ENCODE measurements around the gene ANAPC5.
"Not testable (repeated sequence)": the region's sequence is repeated elsewhere in the genome, so short reads cannot be mapped to it uniquely, and the experiment has no call there.

Gene ANAPC5

DNA sequence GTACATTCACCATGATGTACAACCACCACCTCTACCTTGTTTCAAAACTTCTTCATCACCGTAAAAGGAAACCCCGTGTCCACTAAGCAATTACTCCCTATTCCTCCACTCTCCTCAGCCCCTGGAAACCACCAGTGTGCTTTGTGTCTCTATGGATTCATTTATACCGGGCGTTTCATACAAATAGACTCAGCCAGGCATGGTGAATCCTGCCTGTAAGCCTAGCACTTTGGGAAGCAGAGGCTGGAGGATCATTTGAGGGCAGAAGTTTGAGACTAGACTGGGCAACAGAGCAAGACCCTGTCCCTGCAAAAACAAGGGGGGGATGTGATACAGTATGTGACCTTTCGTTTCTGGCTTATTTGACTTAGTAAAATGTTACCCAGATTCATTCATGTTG is 26.5 kb upstream of the ANAPC5 start:
- no peak for DNase-seq (ENCODE audit: low read depth)
- TF ChIP-seq, protein P1, sequence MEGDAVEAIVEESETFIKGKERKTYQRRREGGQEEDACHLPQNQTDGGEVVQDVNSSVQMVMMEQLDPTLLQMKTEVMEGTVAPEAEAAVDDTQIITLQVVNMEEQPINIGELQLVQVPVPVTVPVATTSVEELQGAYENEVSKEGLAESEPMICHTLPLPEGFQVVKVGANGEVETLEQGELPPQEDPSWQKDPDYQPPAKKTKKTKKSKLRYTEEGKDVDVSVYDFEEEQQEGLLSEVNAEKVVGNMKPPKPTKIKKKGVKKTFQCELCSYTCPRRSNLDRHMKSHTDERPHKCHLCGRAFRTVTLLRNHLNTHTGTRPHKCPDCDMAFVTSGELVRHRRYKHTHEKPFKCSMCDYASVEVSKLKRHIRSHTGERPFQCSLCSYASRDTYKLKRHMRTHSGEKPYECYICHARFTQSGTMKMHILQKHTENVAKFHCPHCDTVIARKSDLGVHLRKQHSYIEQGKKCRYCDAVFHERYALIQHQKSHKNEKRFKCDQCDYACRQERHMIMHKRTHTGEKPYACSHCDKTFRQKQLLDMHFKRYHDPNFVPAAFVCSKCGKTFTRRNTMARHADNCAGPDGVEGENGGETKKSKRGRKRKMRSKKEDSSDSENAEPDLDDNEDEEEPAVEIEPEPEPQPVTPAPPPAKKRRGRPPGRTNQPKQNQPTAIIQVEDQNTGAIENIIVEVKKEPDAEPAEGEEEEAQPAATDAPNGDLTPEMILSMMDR (IDR thresholded peaks at IDR 0.05; ENCODE audit: low read depth, low read length, missing control alignments): no peak
- no peak overlapping the region for H3K4me3 ChIP-seq (ENCODE audit: low read depth, low read length)

GRCh38 chr12:121376754-121377697 is 24.8 kb upstream of the ANAPC5 start:
- no peak for DNase-seq (ENCODE audit: low read depth)
- TF ChIP-seq, protein P1 (IDR thresholded peaks at IDR 0.05; ENCODE audit: low read depth, low read length, missing control alignments): no peak
- H3K4me3 ChIP-seq (ENCODE audit: low read depth, low read length): no peak overlapping the region

DNA sequence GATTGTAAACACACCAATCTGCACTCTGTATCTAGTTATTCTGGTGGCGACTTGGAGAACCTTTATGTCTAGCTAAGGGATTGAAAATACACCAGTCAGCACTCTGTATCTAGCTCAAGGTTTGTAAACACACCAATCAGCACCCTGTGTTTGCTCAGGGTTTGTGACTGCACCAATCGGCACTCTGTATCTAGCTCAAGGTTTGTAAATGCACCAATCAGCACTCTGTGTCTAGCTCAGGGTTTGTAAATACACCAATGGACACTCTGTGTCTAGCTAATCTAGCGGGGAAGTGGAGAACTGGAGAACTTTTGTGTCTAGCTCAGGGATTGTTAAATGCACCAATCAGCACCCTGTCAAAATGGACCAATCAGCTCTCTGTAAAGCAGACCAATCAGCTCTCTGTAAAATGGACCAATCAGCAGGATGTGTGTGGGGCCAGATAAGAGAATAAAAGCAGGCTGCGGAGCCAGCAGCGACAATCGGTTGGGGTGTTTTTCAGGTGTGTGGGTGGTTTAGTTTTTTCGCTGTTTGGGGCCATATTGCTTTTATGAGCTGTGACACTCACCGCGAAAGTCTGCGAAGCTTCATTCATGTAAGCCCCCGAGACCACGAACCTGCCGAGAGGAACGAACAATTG is 22.9 kb upstream of the ANAPC5 start:
- H3K4me3 ChIP-seq (ENCODE audit: low read depth, low read length); DNase-seq (ENCODE audit: low read depth): not testable (repeated sequence)

DNA sequence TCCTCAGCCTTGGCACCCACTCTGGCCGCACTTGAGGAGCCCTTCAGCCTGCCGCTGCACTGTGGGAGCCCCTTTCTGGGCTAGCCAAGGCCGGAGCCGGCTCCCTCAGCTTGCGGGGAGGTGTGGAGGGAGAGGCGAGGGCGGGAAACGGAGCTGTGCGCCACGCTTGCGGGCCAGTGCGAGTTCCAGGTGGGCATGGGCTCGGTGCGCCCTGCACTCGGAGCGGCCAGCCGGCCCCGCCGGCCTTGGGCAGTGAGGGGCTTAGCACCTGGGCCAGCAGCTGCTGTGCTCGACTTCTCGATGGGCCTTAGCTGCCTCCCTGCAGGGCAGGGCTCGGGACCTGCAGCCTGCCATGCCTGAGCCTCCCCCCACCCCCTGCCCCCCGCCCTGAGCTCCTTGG is 22.1 kb upstream of the ANAPC5 start:
- not testable (repeated sequence) for DNase-seq (ENCODE audit: low read depth); H3K4me3 ChIP-seq (ENCODE audit: low read depth, low read length)

DNA sequence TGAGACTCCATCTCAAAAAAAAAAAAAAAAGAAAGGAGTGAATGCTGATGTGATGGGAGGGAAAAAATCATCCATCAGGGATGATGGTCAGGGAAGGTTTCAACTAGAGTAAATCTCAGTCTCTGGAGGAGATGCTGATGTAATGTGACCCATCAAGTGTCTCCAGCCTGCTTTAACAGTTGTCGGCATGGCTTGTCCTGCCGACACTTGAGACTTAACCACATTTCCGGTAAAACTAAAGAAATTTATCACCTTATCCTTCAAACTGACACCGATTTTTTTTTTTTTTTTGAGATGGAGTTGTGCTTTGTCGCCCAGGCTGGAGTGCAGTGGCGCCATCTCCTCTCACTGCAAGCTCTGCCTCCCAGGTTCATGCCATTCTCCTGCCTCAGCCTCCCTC is 21.5 kb upstream of the ANAPC5 start:
- no peak for DNase-seq (ENCODE audit: low read depth)
- TF ChIP-seq, protein P1 (IDR thresholded peaks at IDR 0.05; ENCODE audit: low read depth, low read length, missing control alignments): no peak
- H3K4me3 ChIP-seq (ENCODE audit: low read depth, low read length): no peak overlapping the region

DNA sequence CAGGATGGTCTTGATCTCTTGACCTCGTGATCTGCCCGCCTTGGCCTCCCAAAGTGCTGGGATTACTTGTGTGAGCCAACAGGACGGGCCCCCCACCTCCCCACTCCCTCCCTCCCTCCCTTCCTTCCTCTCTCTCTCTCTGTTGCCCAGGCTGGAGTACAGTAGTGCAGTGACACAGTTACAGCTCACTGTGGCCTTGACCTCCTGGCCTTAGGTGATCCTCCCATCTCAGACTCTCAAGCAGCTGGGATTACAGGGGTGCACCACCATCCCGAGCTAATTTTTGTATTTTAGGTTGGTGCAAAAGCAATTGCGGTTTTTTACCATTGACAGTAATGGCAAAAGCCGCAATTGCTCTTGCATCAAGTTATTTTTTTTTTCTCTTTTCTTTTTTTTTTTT is 19.2 kb upstream of the ANAPC5 start:
- H3K4me3 ChIP-seq (ENCODE audit: low read depth, low read length): no peak overlapping the region
- no peak for DNase-seq (ENCODE audit: low read depth)
- TF ChIP-seq, protein P1 (IDR thresholded peaks at IDR 0.05; ENCODE audit: low read depth, low read length, missing control alignments): no peak

GRCh38 chr12:121366063-121366459 is 13.8 kb upstream of the ANAPC5 start:
- TF ChIP-seq, protein P1 (IDR thresholded peaks at IDR 0.05; ENCODE audit: low read depth, low read length, missing control alignments): no peak
- no peak overlapping the region for H3K4me3 ChIP-seq (ENCODE audit: low read depth, low read length)
- no peak for DNase-seq (ENCODE audit: low read depth)

Measured in GM12864 (cell line).